ENCODE data around the gene SERPINB4. TPM values are rescaled to one million over a fixed set of nuclear protein-coding genes. Genes with fewer than 3 reads are reported as not detected.
A peak's percentile ranks its signal among the peaks of the same experiment; 100 is the strongest.
"Not testable (repeated sequence)": the region's sequence is repeated elsewhere in the genome, so short reads cannot be mapped to it uniquely, and the experiment has no call there.

SERPINB4 gene
- total RNA-seq: 1 to 10 TPM in 1 of 6 donors, not detected in 5; 2.6 TPM

- 79 to 86% methylated on average over 1 of the region's 2 CpGs for WGBS, 2 donors
- not testable (repeated sequence) for H3K4me1 ChIP-seq; H3K27me3 ChIP-seq; H3K27ac ChIP-seq; H3K36me3 ChIP-seq; DNase-seq; ATAC-seq (ENCODE audit: low FRiP score in 2 of 2); H3K9me3 ChIP-seq; H3K4me3 ChIP-seq
Measured at GRCh38 chr18:63644142-63644541, at the start of gene SERPINB4. Gene SERPINB4 (minus strand): TSS chr18:63644256. CDS start chr18:63643577, 679 bp downstream.

GRCh38 chr18:63689064-63689463 is 45.0 kb upstream of the SERPINB4 start:
- Histone ChIP-seq H3K4me1 (no peaks in the 10 kb centered on the region), H3K27ac (no peak overlapping the region), H3K4me3 (no peak overlapping the region), H3K27me3 (no peaks in the 10 kb centered on the region), H3K36me3 (no peaks in the 10 kb centered on the region), H3K9me3 (peaks cover 0 to 4% (median 0%) of the 10 kb centered on the region in 4 donors)
- DNase-seq: no peak
- no peak for TF ChIP-seq EP300 (IDR thresholded peaks at IDR 0.05)
- no peak for TF ChIP-seq POLR2A (IDR thresholded peaks at IDR 0.05)
- TF ChIP-seq CTCF (IDR thresholded peaks at IDR 0.05): no peak
- TF ChIP-seq POLR2AphosphoS5 (IDR thresholded peaks at IDR 0.05): no peak
- WGBS, 2 donors: 49 to 52% methylated on average over 2 of the region's 2 CpGs
- no peak for ATAC-seq (ENCODE audit: low FRiP score in 2 of 2)

GRCh38 chr18:63686871-63687270 is 42.8 kb upstream of the SERPINB4 start:
- DNase-seq: no peak
- no peak overlapping the region for H3K27ac ChIP-seq
- H3K9me3 ChIP-seq: peaks cover 0 to 4% (median 0%) of the 10 kb centered on the region in 4 donors
- H3K36me3 ChIP-seq: no peaks in the 10 kb centered on the region
- no peaks in the 10 kb centered on the region for H3K4me1 ChIP-seq
- no peaks in the 10 kb centered on the region for H3K27me3 ChIP-seq
- TF ChIP-seq EP300 (IDR thresholded peaks at IDR 0.05) (no peak), POLR2AphosphoS5 (IDR thresholded peaks at IDR 0.05) (no peak), CTCF (IDR thresholded peaks at IDR 0.05) (no peak), POLR2A (IDR thresholded peaks at IDR 0.05) (no peak)
- no peak for ATAC-seq (ENCODE audit: low FRiP score in 2 of 2)
- WGBS, 2 donors: 53 to 59% methylated on average over 2 of the region's 2 CpGs
- H3K4me3 ChIP-seq: no peak overlapping the region

- Histone ChIP-seq H3K27me3 (no peaks in the 10 kb centered on the region), H3K4me3 (no peak overlapping the region), H3K36me3 (no peaks in the 10 kb centered on the region), H3K27ac (no peak overlapping the region), H3K9me3 (no peaks in the 10 kb centered on the region), H3K4me1 (no peaks in the 10 kb centered on the region)
- TF ChIP-seq POLR2A (IDR thresholded peaks at IDR 0.05) (no peak), EP300 (IDR thresholded peaks at IDR 0.05) (no peak), CTCF (IDR thresholded peaks at IDR 0.05) (no peak), POLR2AphosphoS5 (IDR thresholded peaks at IDR 0.05) (no peak)
- WGBS, 2 donors: 96% methylated on average over 3 of the region's 3 CpGs
- DNase-seq (no peak), ATAC-seq (ENCODE audit: low FRiP score in 2 of 2) (no peak)
Measured at GRCh38 chr18:63684718-63685117, 40.7 kb upstream of the SERPINB4 start.

DNA sequence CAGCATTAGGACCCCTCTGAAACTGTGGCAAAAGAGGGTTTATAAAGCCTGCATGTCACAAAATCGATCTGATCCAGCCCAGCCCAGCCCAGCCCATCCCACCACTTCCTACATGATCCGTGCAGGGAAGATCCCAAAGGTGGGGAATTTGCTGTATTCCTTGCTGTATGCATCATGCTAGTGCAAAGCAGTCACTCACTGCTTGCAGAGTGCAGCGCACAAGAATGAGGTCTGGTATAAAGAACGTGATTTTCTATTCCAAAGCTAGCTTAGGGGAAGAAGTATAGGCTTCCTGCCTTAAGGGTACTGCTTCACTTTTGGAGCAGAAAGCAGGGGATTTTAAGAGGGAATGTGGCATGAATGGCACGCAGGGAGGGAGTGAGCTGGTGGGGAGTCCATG is 39.8 kb upstream of the SERPINB4 start:
- H3K27ac ChIP-seq: no peak overlapping the region
- WGBS, 2 donors: 76 to 77% methylated on average over 5 of the region's 5 CpGs

DNA sequence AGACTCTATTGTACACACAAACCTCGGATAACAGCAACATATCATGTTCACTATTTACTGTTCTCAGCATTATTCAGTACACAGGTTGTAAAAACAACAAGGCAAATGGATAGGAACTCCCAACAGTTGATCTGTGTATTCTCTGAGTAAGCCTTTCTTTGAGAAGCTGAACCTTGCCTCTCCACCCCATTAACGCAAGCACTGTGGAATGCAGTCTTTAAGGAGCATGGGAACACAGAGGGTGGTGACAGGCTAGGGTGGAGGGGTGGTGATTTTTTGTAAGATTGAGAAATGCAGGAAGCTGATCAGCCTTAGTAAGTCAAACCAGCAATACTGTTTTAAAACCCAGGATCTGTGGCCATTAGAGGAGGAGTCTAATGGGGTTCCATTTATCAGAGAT is 39.1 kb upstream of the SERPINB4 start:
- Histone ChIP-seq H3K27ac (no peak overlapping the region), H3K4me1 (no peaks in the 10 kb centered on the region), H3K9me3 (no peaks in the 10 kb centered on the region), H3K4me3 (no peak overlapping the region), H3K36me3 (no peaks in the 10 kb centered on the region), H3K27me3 (no peaks in the 10 kb centered on the region)
- ATAC-seq (ENCODE audit: low FRiP score in 2 of 2) (peak; percentile 26 to 92), DNase-seq (peak in 1 of 2 donors; percentile 36)
- 38 to 39% methylated on average over 2 of the region's 2 CpGs for WGBS, 2 donors
- TF ChIP-seq EP300 (IDR thresholded peaks at IDR 0.05) (no peak), CTCF (IDR thresholded peaks at IDR 0.05) (no peak), POLR2A (IDR thresholded peaks at IDR 0.05) (no peak), POLR2AphosphoS5 (IDR thresholded peaks at IDR 0.05) (no peak)

More for the DNA sequence above, 39.8 kb upstream of the SERPINB4 start:
- ATAC-seq (ENCODE audit: low FRiP score in 2 of 2) (no peak), DNase-seq (no peak)
- Histone ChIP-seq H3K4me1 (no peaks in the 10 kb centered on the region), H3K9me3 (no peaks in the 10 kb centered on the region), H3K4me3 (no peak overlapping the region), H3K27me3 (no peaks in the 10 kb centered on the region), H3K36me3 (no peaks in the 10 kb centered on the region)
- TF ChIP-seq EP300 (IDR thresholded peaks at IDR 0.05) (no peak), POLR2AphosphoS5 (IDR thresholded peaks at IDR 0.05) (no peak), POLR2A (IDR thresholded peaks at IDR 0.05) (no peak)
